ENCODE measurements around the gene NCBP3. TPM values are rescaled to one million over a fixed set of nuclear protein-coding genes. Genes with fewer than 3 reads are reported as not detected.

Gene NCBP3
- total and polyA plus RNA-seq, 2 of the 4 experiments (the other 2 are of a cell fraction), result 10.8 to 13.5 TPM

DNA sequence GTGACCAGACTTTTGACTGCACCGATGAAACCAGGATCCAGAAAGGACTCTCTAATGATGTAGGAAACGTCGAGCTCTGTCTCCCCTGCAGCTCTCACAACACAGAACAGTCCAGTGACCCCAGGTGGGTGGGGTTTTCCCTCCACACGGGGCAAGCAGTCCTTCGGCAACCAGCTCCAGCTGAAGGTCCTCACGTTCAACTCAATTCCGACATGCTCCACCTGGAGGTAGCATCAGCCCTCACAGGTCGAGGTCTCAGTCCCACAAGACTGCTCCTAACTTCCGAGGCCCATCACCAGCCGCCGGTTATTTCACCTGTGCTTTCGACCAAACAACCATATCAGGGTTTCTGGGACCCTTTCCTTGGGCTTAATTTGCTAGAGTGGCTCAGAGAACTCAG is 73.3 kb downstream of the NCBP3 start:
- H3K56ac ChIP-seq (ENCODE audit: extremely low read depth, insufficient read depth, low read length), result no peak overlapping the region

More for the DNA sequence above, 73.3 kb downstream of the NCBP3 start:
- no peaks in the 10 kb centered on the region for H3K79me1 ChIP-seq (ENCODE audit: low read depth in 1 of 2, low read length in 2 of 2)
- ChIA-PET POLR2A (ENCODE audit: unreplicated experiment) (no interaction called here), CTCF (no interaction called here)
- no peak overlapping the region for H4K8ac ChIP-seq (ENCODE audit: low read depth in 2 of 2, low read length in 2 of 2)
- H3K4me2 ChIP-seq (ENCODE audit: low read depth, low read length), result no peak overlapping the region
- H3K18ac ChIP-seq (ENCODE audit: low read depth, low read length), result no peak overlapping the region; the same call in 1 of the 2 replicates
- WGBS, 2 experiments (ENCODE audit: extremely low coverage in 2 of 2, insufficient read length in 1 of 2), result 66% methylated on average over 9 of the region's 12 CpGs; no CpG with 5 or more reads in 1 of the 2 experiments
- H3K9me1 ChIP-seq (ENCODE audit: insufficient read depth, low read length), result peaks cover 4% of the 10 kb centered on the region; the same call in 1 of the 2 replicates
- H2BK5ac ChIP-seq (ENCODE audit: low read depth, low read length, poor library complexity, severe bottlenecking), result no peak overlapping the region
- in situ Hi-C loops (cut with MboI; ENCODE audit: low sequenced_read_pairs) (no loop called here), dilution Hi-C loops (cut with HindIII; ENCODE audit: low sequenced_read_pairs, unreplicated experiment) (no loop called here), intact Hi-C loops (cut with micrococcal nuclease) (no loop called here)
- H3K4ac ChIP-seq (ENCODE audit: low read depth, low read length), result peak overlapping the region; percentile 65
- no peak overlapping the region for H3K4me3 ChIP-seq (ENCODE audit: insufficient read depth, low read depth, low read length)
- H3K4me1 ChIP-seq (ENCODE audit: control insufficient read depth, insufficient read depth, low read length), result peaks cover 9% of the 10 kb centered on the region; the same call in 1 of the 2 replicates
- H2BK15ac ChIP-seq (ENCODE audit: low read depth, low read length), result peak overlapping the region; percentile 89; the same call in 2 of the 3 replicates
- H3K36me3 ChIP-seq (ENCODE audit: control insufficient read depth, insufficient read depth, low read length), result no peaks in the 10 kb centered on the region
- peak overlapping the region; percentile 79; the same call in 1 of the 2 replicates for H2AK5ac ChIP-seq (ENCODE audit: low read depth, low read length)
- TF ChIP-seq MAFK (IDR thresholded peaks at IDR 0.05; ENCODE audit: low read depth, low read length) (no peak), POLR2A (IDR thresholded peaks at IDR 0.05; ENCODE audit: low read depth, low read length) (no peak), FOS (IDR thresholded peaks at IDR 0.05; ENCODE audit: low read depth, low read length) (no peak), MXI1 (IDR thresholded peaks at IDR 0.05; ENCODE audit: borderline replicate concordance, low read depth, low read length) (no peak), RFX5 (IDR thresholded peaks at IDR 0.05; ENCODE audit: low read depth, low read length) (no peak), CEBPB (IDR thresholded peaks at IDR 0.05; ENCODE audit: low read depth, low read length) (no peak), CTCF (conservative IDR thresholded peaks at IDR 0.05; ENCODE audit: low read depth, low read length) (no peak), MAZ (IDR thresholded peaks at IDR 0.05; ENCODE audit: borderline replicate concordance, low read depth, low read length) (no peak), CHD1 (IDR thresholded peaks at IDR 0.05; ENCODE audit: low read depth, low read length) (no peak)
- TF ChIP-seq, protein P1, sequence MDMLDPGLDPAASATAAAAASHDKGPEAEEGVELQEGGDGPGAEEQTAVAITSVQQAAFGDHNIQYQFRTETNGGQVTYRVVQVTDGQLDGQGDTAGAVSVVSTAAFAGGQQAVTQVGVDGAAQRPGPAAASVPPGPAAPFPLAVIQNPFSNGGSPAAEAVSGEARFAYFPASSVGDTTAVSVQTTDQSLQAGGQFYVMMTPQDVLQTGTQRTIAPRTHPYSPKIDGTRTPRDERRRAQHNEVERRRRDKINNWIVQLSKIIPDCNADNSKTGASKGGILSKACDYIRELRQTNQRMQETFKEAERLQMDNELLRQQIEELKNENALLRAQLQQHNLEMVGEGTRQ (IDR thresholded peaks at IDR 0.05; ENCODE audit: low read depth, low read length), result no peak
- TF ChIP-seq, protein P2, sequence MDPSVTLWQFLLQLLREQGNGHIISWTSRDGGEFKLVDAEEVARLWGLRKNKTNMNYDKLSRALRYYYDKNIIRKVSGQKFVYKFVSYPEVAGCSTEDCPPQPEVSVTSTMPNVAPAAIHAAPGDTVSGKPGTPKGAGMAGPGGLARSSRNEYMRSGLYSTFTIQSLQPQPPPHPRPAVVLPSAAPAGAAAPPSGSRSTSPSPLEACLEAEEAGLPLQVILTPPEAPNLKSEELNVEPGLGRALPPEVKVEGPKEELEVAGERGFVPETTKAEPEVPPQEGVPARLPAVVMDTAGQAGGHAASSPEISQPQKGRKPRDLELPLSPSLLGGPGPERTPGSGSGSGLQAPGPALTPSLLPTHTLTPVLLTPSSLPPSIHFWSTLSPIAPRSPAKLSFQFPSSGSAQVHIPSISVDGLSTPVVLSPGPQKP (IDR thresholded peaks at IDR 0.05; ENCODE audit: borderline replicate concordance, low read depth, low read length), result no peak
- DNase-seq (no peak), ATAC-seq (ENCODE audit: low read depth) (no peak)
- no peaks in the 10 kb centered on the region for H4K20me1 ChIP-seq (ENCODE audit: insufficient read depth, low read length)
- H2BK120ac ChIP-seq (ENCODE audit: low read depth, low read length), result peak overlapping the region; percentile 72
- no peak overlapping the region for H2AFZ ChIP-seq (replicated peaks; ENCODE audit: low read length, poor library complexity)
- no peak overlapping the region for H4K5ac ChIP-seq (ENCODE audit: low read depth, low read length)
- H3K27me3 ChIP-seq (ENCODE audit: control insufficient read depth, insufficient read depth, low read length), result no peaks in the 10 kb centered on the region; the same call in 1 of the 2 replicates
- H2AK9ac ChIP-seq (replicated peaks; ENCODE audit: low read depth, low read length, poor library complexity), result peak overlapping the region; percentile 78
- no peak overlapping the region for H3K9ac ChIP-seq (ENCODE audit: low read depth, low read length)
- BruUV-seq (replicated peaks), result no TSS peak
- peaks cover 3% of the 10 kb centered on the region for H3K9me3 ChIP-seq (ENCODE audit: control insufficient read depth, insufficient read depth, low read length)
- H3K14ac ChIP-seq (replicated peaks; ENCODE audit: low read depth, low read length), result no peak overlapping the region
- no peak overlapping the region; the same call in 1 of the 2 replicates for H4K91ac ChIP-seq (ENCODE audit: insufficient read depth, low read depth, low read length)
- no peak overlapping the region for H3K27ac ChIP-seq (ENCODE audit: insufficient read depth, low read length)
- H3K23ac ChIP-seq (ENCODE audit: low read depth, low read length), result no peak overlapping the region
- H2BK20ac ChIP-seq (ENCODE audit: low read depth, low read length), result 0 out of 2 replicates have a peak overlapping the region, but pooled peaks have one; percentile 10

Measured in IMR-90 (cell line).